ENCODE results near the gene CD55. TPM values are rescaled to one million over a fixed set of nuclear protein-coding genes. Genes with fewer than 3 reads are reported as not detected.

The CD55 gene
- total and polyA plus RNA-seq, 2 of the 8 experiments (the other 6 are each of a cell fraction or from before 2014, with no cell fraction given), result 20.1 to 22.8 TPM

GRCh38 chr1:207365063-207365462, 43.6 kb downstream of the CD55 start:
- Histone ChIP-seq H3K14ac (ENCODE audit: insufficient read length) (no peak overlapping the region), H3K56ac (replicated peaks; ENCODE audit: insufficient read length, low read depth, low read length) (no peak overlapping the region), H3K23me2 (ENCODE audit: low read depth, low read length) (no peaks in the 10 kb centered on the region), H3K9me3 (ENCODE audit: insufficient read depth in 2 of 2, low read depth in 1 of 2, low read length in 1 of 2) (no peaks in the 10 kb centered on the region), H3K9ac (replicated peaks in 1 of 4; ENCODE audit: extremely low read depth in 1 of 4, low read depth in 3 of 4, low read length in 3 of 4) (no peak overlapping the region), H4K8ac (ENCODE audit: extremely low read depth, insufficient read depth, low read length) (no peak overlapping the region), H2BK20ac (ENCODE audit: low read length) (no peak overlapping the region), H2AFZ (ENCODE audit: low read length) (no peak overlapping the region), H3K18ac (ENCODE audit: extremely low read depth, low read length) (no peak overlapping the region), H3K27me3 (replicated peaks in 1 of 4; ENCODE audit: control insufficient read depth in 3 of 4, extremely low read depth in 1 of 4, insufficient read depth in 3 of 4, low read length in 3 of 4) (no peaks in the 10 kb centered on the region), H4K5ac (ENCODE audit: insufficient read length, low read depth, low read length) (no peak overlapping the region), H3K23ac (ENCODE audit: insufficient read length) (no peak overlapping the region), H2BK120ac (replicated peaks; ENCODE audit: low read depth, low read length) (no peak overlapping the region), H4K91ac (replicated peaks; ENCODE audit: insufficient read length, low read length) (no peak overlapping the region), H2BK5ac (ENCODE audit: low read depth, low read length) (no peak overlapping the region), H2BK15ac (ENCODE audit: low read length) (no peak overlapping the region), H2AK5ac (ENCODE audit: low read depth, low read length) (no peak overlapping the region), H3K27ac (ENCODE audit: low read depth, low read length) (no peak overlapping the region), H3K79me1 (ENCODE audit: low read depth, low read length) (no peaks in the 10 kb centered on the region), H2BK12ac (ENCODE audit: low read depth, low read length) (no peak overlapping the region), H4K20me1 (replicated peaks in 1 of 2; ENCODE audit: control insufficient read depth in 1 of 2, insufficient read depth in 2 of 2, low read length in 2 of 2) (no peaks in the 10 kb centered on the region), H3K79me2 (ENCODE audit: control insufficient read depth in 1 of 2, insufficient read depth in 2 of 2, low read length in 2 of 2) (no peaks in the 10 kb centered on the region), H3K4me3 (ENCODE audit: extremely low read depth in 1 of 4, insufficient read depth in 2 of 4, low read depth in 3 of 4, low read length in 4 of 4) (no peak overlapping the region), H3K36me3 (ENCODE audit: control insufficient read depth in 2 of 4, insufficient read depth in 4 of 4, low read length in 3 of 4) (peaks cover 0 to 8% (median 0%) of the 10 kb centered on the region in 4 experiments; a peak in 2 of 8 replicates), H3K4me1 (replicated peaks in 1 of 4; ENCODE audit: control insufficient read depth in 3 of 4, insufficient read depth in 4 of 4, low read length in 3 of 4) (no peaks in the 10 kb centered on the region), H3K4ac (replicated peaks; ENCODE audit: insufficient read length, low read depth, low read length) (no peak overlapping the region), H3K4me2 (ENCODE audit: insufficient read depth in 1 of 2, low read depth in 2 of 2, low read length in 2 of 2) (no peak overlapping the region)
- FAIRE-seq (no peak), DNase-seq (ENCODE audit: low read depth in 1 of 2, low spot score in 2 of 2) (no peak)
- POLR2A ChIA-PET (ENCODE audit: partially characterized antibody), result no interaction called here
- CTCF ChIA-PET (ENCODE audit: partially characterized antibody), result no interaction called here
- 94% methylated on average over 2 of the region's 2 CpGs; no CpG with 5 or more reads in 1 of the 2 experiments for WGBS, 2 experiments (ENCODE audit: extremely low coverage in 1 of 2, insufficient coverage in 1 of 2, insufficient read length in 1 of 2, insufficient replicate concordance in 2 of 2, low coverage in 1 of 2, low lambda C conversion rate in 2 of 2, missing lambda C conversion rate in 1 of 2)
- TF ChIP-seq RNF2 (IDR thresholded peaks at IDR 0.05; ENCODE audit: borderline replicate concordance, low read depth, low read length, missing control alignments, poor library complexity, severe bottlenecking) (no peak), SAP30 (IDR thresholded peaks at IDR 0.05; ENCODE audit: insufficient read depth, insufficient replicate concordance, low read length) (no peak), EGR1 (IDR thresholded peaks at IDR 0.05; ENCODE audit: borderline replicate concordance, low read depth, low read length) (no peak), YY1 (IDR thresholded peaks at IDR 0.05; ENCODE audit: low read depth, low read length) (no peak), ATF2 (IDR thresholded peaks at IDR 0.05; ENCODE audit: low read length) (no peak), ATF3 (IDR thresholded peaks at IDR 0.05; ENCODE audit: insufficient read depth, low read depth, low read length) (no peak), BCL11A (IDR thresholded peaks at IDR 0.05; ENCODE audit: low read depth in 2 of 2, low read length in 2 of 2) (no peak), RFX5 (IDR thresholded peaks at IDR 0.05; ENCODE audit: borderline replicate concordance, low read depth, low read length) (no peak), HDAC6 (IDR thresholded peaks at IDR 0.05; ENCODE audit: low read depth, low read length) (no peak)
